Measurements from ENCODE around the gene KLF15. TPM values are rescaled to one million over a fixed set of nuclear protein-coding genes. Genes with fewer than 3 reads are reported as not detected.

KLF15 gene
- total RNA-seq, 1 donor from 2014 or later = 5.7 TPM

- no peak for TF ChIP-seq CTCF (IDR thresholded peaks at IDR 0.05)
- no peak for DNase-seq (ENCODE audit: extremely low spot score, unreplicated experiment)
- Mint-ChIP-seq H3K27me3 (ENCODE audit: unreplicated experiment) (no peaks in the 10 kb centered on the region), H3K9me3 (ENCODE audit: unreplicated experiment) (peaks cover 19% of the 10 kb centered on the region), H3K4me1 (ENCODE audit: unreplicated experiment) (no peaks in the 10 kb centered on the region), H3K4me3 (ENCODE audit: unreplicated experiment) (no peak overlapping the region), H3K36me3 (ENCODE audit: unreplicated experiment) (no peaks in the 10 kb centered on the region), H3K27ac (ENCODE audit: unreplicated experiment) (no peak overlapping the region)
Measured at GRCh38 chr3:126307591-126308393, 49.4 kb downstream of the KLF15 start.

DNA sequence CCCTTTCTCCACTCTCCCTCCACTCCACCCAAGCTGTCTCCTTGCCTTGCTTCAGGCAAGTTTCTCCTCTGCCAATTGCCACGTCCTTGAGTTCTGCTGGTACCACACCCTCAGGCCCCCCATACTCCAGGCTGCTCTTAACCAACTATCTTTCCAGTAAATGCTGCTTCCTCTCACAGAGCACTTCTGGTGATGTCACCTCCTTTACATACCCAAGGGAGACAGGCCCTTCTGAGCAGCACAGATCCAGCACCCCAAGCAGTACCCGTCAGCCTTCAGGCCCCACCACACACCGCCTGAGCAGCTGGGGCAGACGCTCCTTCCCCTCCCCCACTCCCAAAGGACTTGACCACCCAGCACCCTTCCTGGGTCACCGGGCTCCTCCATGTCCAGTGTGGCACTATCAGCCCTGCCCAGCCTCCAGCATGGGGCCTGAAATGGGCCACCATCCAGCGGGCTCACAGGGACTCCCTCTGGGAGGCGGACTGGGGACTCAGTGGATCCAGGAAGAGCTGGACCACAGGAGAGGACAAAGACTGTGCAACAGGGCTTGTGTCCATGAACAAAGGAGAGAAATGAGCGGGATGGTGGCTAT lies 50.2 kb downstream of the KLF15 start:
- no peak for DNase-seq (ENCODE audit: extremely low spot score, unreplicated experiment)
- H3K4me3 Mint-ChIP-seq (ENCODE audit: unreplicated experiment) = no peak overlapping the region
- H3K27ac Mint-ChIP-seq (ENCODE audit: unreplicated experiment) = no peak overlapping the region
- no peak for TF ChIP-seq CTCF (IDR thresholded peaks at IDR 0.05)
- no peaks in the 10 kb centered on the region for H3K27me3 Mint-ChIP-seq (ENCODE audit: unreplicated experiment)
- H3K9me3 Mint-ChIP-seq (ENCODE audit: unreplicated experiment) = peaks cover 27% of the 10 kb centered on the region
- no peaks in the 10 kb centered on the region for H3K4me1 Mint-ChIP-seq (ENCODE audit: unreplicated experiment)
- H3K36me3 Mint-ChIP-seq (ENCODE audit: unreplicated experiment) = no peaks in the 10 kb centered on the region

GRCh38 chr3:126306397-126306796 lies 50.8 kb downstream of the KLF15 start:
- DNase-seq (ENCODE audit: extremely low spot score, unreplicated experiment) = no peak
- Mint-ChIP-seq H3K36me3 (ENCODE audit: unreplicated experiment) (no peaks in the 10 kb centered on the region), H3K4me1 (ENCODE audit: unreplicated experiment) (no peaks in the 10 kb centered on the region), H3K27me3 (ENCODE audit: unreplicated experiment) (no peaks in the 10 kb centered on the region), H3K4me3 (ENCODE audit: unreplicated experiment) (no peak overlapping the region), H3K9me3 (ENCODE audit: unreplicated experiment) (peaks cover 28% of the 10 kb centered on the region), H3K27ac (ENCODE audit: unreplicated experiment) (no peak overlapping the region)
- no peak for TF ChIP-seq CTCF (IDR thresholded peaks at IDR 0.05)

GRCh38 chr3:126305427-126305826 lies 51.8 kb downstream of the KLF15 start:
- DNase-seq (ENCODE audit: extremely low spot score, unreplicated experiment) = no peak
- no peaks in the 10 kb centered on the region for H3K36me3 Mint-ChIP-seq (ENCODE audit: unreplicated experiment)
- no peaks in the 10 kb centered on the region for H3K27me3 Mint-ChIP-seq (ENCODE audit: unreplicated experiment)
- TF ChIP-seq CTCF (IDR thresholded peaks at IDR 0.05) = no peak
- H3K4me3 Mint-ChIP-seq (ENCODE audit: unreplicated experiment) = no peak overlapping the region
- peaks cover 22% of the 10 kb centered on the region for H3K9me3 Mint-ChIP-seq (ENCODE audit: unreplicated experiment)
- no peak overlapping the region for H3K27ac Mint-ChIP-seq (ENCODE audit: unreplicated experiment)
- no peaks in the 10 kb centered on the region for H3K4me1 Mint-ChIP-seq (ENCODE audit: unreplicated experiment)

- no peaks in the 10 kb centered on the region for H3K36me3 Mint-ChIP-seq (ENCODE audit: unreplicated experiment)
- DNase-seq (ENCODE audit: extremely low spot score, unreplicated experiment) = no peak
Measured at GRCh38 chr3:126304704-126305103, 52.5 kb downstream of the KLF15 start.

More at GRCh38 chr3:126304704-126305103, 52.5 kb downstream of the KLF15 start:
- no peak overlapping the region for H3K4me3 Mint-ChIP-seq (ENCODE audit: unreplicated experiment)
- H3K27ac Mint-ChIP-seq (ENCODE audit: unreplicated experiment) = no peak overlapping the region
- no peaks in the 10 kb centered on the region for H3K4me1 Mint-ChIP-seq (ENCODE audit: unreplicated experiment)
- peaks cover 21% of the 10 kb centered on the region for H3K9me3 Mint-ChIP-seq (ENCODE audit: unreplicated experiment)
- H3K27me3 Mint-ChIP-seq (ENCODE audit: unreplicated experiment) = no peaks in the 10 kb centered on the region
- no peak for TF ChIP-seq CTCF (IDR thresholded peaks at IDR 0.05)
